IPS DF 6.9 (cell line): ENCODE results near the gene HS6ST3.

ENCODE experiments used
- DNase-seq: peaks from one replicate; pipeline ENCODE4 v3.0.0-alpha.2; 2013; ENCODE audit warnings: low read depth, low spot score
- H3K27ac ChIP-seq: one replicate; pipeline ENCODE4 v1.5.1; 2013; ENCODE audit warnings: low read length, control low read depth
- H3K27me3 ChIP-seq: 2 replicates; pipeline ENCODE4 v1.6.1; 2013; ENCODE audit warnings: mild to moderate bottlenecking, low read length; ENCODE audit not compliant: control insufficient read depth, insufficient read depth
- H3K36me3 ChIP-seq: 2 replicates; pipeline ENCODE4 v1.6.1; 2013; ENCODE audit warnings: low read length; ENCODE audit not compliant: control insufficient read depth, insufficient read depth
- H3K4me1 ChIP-seq: 2 replicates; pipeline ENCODE4 v1.6.1; 2013; ENCODE audit warnings: low read length; ENCODE audit not compliant: control insufficient read depth, insufficient read depth
- H3K4me3 ChIP-seq: 2 replicates; pipeline ENCODE4 v1.5.1; 2013; ENCODE audit warnings: mild to moderate bottlenecking, low read length
- H3K9me3 ChIP-seq: 2 replicates; pipeline ENCODE4 v1.6.1; 2013; ENCODE audit warnings: low read length, inconsistent platforms; ENCODE audit not compliant: control insufficient read depth, insufficient read depth
- WGBS: extraction: QIAGEN DNeasy Blood & Tissue Kit; methylation state at CpG from one replicate; pipeline ENCODE4 v1.1.7; 2013; ENCODE audit warnings: mixed read lengths, missing lambda C conversion rate; ENCODE audit not compliant: insufficient read length, insufficient coverage; 5-methylcytosine and 5-hydroxymethylcytosine counted together

The HS6ST3 gene

GRCh38 chr13:96741779-96742178 lies 651.9 kb downstream of the HS6ST3 start:
- no peaks in the 10 kb centered on the region for H3K9me3 ChIP-seq
- DNase-seq, result no peak
- no peaks in the 10 kb centered on the region for H3K27me3 ChIP-seq
- H3K4me3 ChIP-seq, result no peak overlapping the region
- no CpG with 5 or more reads among the region's 3 CpGs for whole genome bisulfite sequencing
- no peaks in the 10 kb centered on the region for H3K4me1 ChIP-seq
- H3K36me3 ChIP-seq, result no peaks in the 10 kb centered on the region
- no peak overlapping the region for H3K27ac ChIP-seq

DNA sequence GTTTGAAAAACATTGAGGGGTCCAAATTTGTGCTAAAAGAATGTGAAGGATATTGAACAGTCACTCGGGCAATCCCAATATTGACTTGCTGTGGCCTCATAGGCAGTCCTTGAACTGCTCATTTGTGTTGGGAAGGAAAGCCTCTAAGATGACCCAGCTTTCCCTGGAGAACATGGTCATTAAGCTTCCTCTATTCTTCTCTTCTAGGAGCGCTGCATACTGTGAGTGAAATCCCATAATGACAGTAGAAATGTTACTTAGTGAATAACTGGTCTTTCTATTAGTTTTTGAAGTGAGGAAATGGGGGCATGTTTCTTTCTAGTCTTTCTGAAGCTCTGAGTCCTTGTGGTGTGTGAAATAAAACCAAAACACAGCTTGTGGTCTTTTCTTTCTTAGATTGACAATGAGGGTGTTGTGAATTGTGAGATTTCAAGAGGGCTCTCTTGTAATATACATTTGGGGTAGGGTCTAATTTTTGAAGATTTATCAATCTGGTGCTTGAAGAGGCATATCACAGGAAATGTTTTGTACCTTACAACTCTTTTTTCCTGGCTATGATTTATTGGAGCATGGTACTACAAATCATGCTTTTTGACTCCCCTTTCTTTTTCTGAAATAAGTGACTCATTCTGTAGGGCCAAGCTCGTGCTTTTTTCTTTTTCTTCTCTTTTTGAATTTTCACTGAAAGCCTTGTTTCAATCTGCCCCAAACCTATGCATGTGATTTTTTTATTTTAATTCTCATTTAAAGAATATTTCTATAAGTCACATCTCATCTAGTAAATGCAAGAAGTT lies 653.6 kb downstream of the HS6ST3 start:
- no peaks in the 10 kb centered on the region for H3K4me1 ChIP-seq
- no CpG with 5 or more reads among the region's 3 CpGs for WGBS
- no peak overlapping the region for H3K27ac ChIP-seq
- no peaks in the 10 kb centered on the region for H3K36me3 ChIP-seq
- no peaks in the 10 kb centered on the region for H3K9me3 ChIP-seq
- no peak overlapping the region for H3K4me3 ChIP-seq
- DNase-seq, result no peak
- H3K27me3 ChIP-seq, result no peaks in the 10 kb centered on the region

DNA sequence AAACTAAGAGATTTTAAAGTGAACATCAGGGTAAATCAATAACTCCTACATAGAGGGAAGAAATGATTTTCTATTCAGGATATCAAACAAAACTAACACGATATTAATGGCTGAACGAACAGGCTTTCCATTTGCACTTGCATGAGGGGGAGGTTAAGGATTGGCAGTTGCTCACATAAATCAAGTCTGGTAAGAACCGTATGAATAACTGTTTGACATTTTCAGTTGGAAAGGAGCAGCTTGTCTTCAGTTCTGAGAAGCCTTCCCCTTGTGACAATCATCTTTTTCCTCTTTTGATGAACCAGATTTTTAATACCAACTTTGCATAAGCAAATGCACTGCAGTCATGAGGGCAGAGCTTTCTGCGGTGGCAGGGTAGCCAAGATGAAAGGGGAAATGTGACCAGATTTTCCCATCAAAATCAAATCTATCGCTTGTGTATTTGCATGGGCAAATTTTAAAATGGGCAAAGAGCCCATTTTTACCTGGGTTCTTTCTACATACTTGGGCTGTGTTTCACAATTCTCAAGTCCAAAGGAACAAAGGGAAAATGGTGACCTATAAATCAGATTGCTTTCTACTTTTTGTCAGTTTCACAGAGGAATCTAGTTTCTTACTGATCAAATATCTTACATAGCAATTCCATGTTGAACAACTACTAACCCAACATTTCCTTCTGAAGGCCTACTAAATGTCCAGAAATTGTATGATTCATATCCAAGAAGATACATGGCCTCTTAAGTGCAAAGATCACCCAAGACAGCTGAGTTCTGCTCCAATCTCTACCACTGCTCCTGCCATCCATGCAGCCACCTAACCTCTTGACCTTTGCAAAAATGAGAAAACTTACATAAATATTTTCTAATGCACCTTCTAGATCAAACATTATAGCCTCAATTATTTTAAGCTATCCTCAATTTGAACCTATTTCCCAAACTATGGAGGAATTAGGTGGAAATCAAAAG lies 654.7 kb downstream of the HS6ST3 start:
- no CpG with 5 or more reads among the region's 5 CpGs for WGBS
- Histone ChIP-seq H3K9me3 (no peaks in the 10 kb centered on the region), H3K4me3 (no peak overlapping the region), H3K4me1 (no peaks in the 10 kb centered on the region), H3K27ac (no peak overlapping the region), H3K27me3 (no peaks in the 10 kb centered on the region), H3K36me3 (no peaks in the 10 kb centered on the region)
- DNase-seq, result no peak

DNA sequence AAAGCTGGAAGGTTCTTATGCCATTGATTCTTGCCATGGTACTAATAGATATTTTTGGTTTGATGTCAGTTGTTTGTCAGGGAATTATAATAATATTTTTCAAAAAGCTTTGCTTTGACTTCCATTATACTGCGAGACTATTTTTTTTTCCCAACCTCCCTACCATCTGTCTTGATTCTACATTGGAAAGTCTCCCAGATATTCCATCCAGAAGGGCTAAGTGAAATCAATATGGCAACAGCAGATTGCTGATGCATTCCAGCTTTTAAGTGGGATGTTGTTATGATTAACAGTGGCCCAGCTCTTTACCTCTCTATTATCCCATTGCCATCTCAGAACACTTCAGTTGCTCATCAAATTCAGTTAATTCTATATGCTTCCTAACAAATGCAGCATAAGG lies 657.0 kb downstream of the HS6ST3 start:
- Histone ChIP-seq H3K9me3 (no peaks in the 10 kb centered on the region), H3K4me3 (no peak overlapping the region), H3K27ac (no peak overlapping the region), H3K4me1 (no peaks in the 10 kb centered on the region), H3K27me3 (no peaks in the 10 kb centered on the region), H3K36me3 (no peaks in the 10 kb centered on the region)
- no peak for DNase-seq
- no CpG with 5 or more reads among the region's 1 CpG for WGBS

DNA sequence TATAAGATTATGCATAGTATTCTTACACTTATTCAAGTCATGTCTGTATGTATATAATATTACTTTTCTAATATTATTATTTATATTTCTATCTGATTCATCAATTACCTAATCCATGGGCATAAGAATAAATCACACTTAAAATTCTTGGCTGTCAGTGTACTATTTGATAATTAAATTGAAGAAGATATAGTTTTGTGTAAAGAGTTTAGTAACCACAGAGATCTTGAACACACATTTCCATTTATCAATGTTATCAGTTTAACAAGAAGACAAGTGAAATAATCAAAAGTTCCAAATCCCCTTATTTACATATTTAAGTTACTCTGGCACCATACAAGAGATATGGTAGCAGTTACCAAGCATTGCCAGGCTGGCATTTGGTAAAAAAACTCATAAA lies 659.9 kb downstream of the HS6ST3 start:
- DNase-seq, result no peak

GRCh38 chr13:96751089-96751488 lies 661.2 kb downstream of the HS6ST3 start:
- Histone ChIP-seq H3K9me3 (no peaks in the 10 kb centered on the region), H3K4me3 (no peak overlapping the region), H3K4me1 (no peaks in the 10 kb centered on the region), H3K27ac (no peak overlapping the region), H3K27me3 (no peaks in the 10 kb centered on the region), H3K36me3 (no peaks in the 10 kb centered on the region)
- no peak for DNase-seq
- no CpG with 5 or more reads among the region's 1 CpG for WGBS

More for the DNA sequence above, 659.9 kb downstream of the HS6ST3 start:
- Histone ChIP-seq H3K27ac (no peak overlapping the region), H3K36me3 (no peaks in the 10 kb centered on the region), H3K9me3 (no peaks in the 10 kb centered on the region), H3K27me3 (no peaks in the 10 kb centered on the region), H3K4me3 (no peak overlapping the region), H3K4me1 (no peaks in the 10 kb centered on the region)

DNA sequence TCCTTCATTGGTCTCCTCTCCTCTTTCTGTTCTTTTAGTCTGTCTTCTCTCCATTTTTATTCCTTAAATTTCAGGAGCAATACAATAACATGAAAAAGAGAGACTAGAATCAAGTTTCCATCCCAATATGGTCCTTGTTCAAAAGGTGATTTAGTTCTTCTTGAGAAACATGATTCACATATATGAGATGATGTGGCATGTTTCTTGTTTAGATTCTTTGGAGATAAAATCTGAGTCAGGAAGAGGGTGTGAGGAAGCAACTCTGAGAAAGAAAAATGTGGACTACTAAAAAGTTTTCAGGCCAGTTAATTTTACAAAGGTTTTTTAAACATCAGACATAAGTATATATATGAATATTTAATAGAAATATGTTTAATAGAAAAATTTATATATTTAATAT lies 673.0 kb downstream of the HS6ST3 start:
- no peak for DNase-seq
- H3K4me3 ChIP-seq, result no peak overlapping the region
- no peaks in the 10 kb centered on the region for H3K36me3 ChIP-seq
- H3K27me3 ChIP-seq, result no peaks in the 10 kb centered on the region
- no peaks in the 10 kb centered on the region for H3K9me3 ChIP-seq
- no peaks in the 10 kb centered on the region for H3K4me1 ChIP-seq
- no peak overlapping the region for H3K27ac ChIP-seq

DNA sequence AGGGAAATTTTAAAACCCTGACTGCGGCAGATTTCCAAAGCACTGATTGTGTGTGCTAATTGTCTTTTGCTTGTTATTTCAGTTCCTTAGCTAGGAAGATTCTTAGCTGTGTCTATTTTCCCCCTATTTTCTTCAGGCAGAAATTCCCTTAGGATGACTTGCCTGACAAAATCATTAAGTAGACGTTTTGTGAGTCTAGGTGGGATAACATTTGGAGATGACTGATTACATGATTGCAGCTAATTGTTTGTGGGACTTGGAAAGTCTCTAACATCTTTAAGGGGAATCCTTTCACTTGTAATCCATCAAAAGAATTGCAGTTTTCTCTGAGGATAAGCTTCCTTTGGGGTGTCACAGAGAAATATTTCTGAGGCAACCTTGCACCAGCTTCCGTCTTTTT lies 676.4 kb downstream of the HS6ST3 start:
- Histone ChIP-seq H3K4me1 (no peaks in the 10 kb centered on the region), H3K27me3 (no peaks in the 10 kb centered on the region), H3K9me3 (no peaks in the 10 kb centered on the region), H3K4me3 (no peak overlapping the region), H3K36me3 (no peaks in the 10 kb centered on the region), H3K27ac (no peak overlapping the region)
- WGBS, result no CpG with 5 or more reads among the region's 3 CpGs
- DNase-seq, result no peak

DNA sequence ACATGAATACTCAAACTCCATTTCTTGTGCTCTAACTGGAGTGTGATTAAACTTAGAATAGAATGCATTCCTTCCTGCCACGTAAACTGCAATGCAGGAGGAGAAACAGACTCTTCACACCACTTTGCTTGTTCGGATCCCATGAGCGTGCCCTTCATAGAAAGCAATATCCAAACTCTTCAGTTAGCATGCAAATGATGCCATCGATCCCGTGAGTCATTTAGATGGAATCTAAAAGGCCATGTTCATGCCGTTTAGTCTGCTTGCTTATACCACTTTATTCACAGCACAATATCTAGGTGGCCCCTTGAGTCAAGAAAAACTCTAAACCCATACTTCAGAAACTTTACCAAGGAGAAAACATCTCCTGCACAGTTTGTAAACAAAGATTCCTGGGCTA lies 678.6 kb downstream of the HS6ST3 start:
- H3K36me3 ChIP-seq, result no peaks in the 10 kb centered on the region
- DNase-seq, result no peak
- no peaks in the 10 kb centered on the region for H3K9me3 ChIP-seq
- no peak overlapping the region for H3K4me3 ChIP-seq
- no peaks in the 10 kb centered on the region for H3K4me1 ChIP-seq
- WGBS, result no CpG with 5 or more reads among the region's 6 CpGs
- no peak overlapping the region for H3K27ac ChIP-seq
- no peaks in the 10 kb centered on the region for H3K27me3 ChIP-seq

DNA sequence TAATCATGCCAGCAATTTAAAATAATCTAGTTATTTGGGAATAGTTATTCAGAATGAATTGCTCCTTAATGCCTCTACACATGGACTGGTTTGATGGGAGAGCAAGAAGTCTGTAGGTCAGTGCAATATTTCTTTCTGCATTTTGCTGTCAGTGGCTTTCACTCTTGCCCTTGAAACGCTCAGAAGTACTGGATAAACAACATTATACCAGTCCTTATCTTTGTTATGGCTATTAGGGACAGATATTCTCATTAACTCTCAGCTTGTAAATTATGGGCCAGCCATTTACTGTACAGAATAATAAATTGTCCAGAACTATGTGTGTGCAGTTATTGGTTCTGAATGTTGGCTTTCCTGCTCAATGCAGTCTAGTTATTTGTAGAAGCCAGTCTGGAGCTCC lies 680.0 kb downstream of the HS6ST3 start:
- WGBS, result no CpG with 5 or more reads among the region's 1 CpG
- no peaks in the 10 kb centered on the region for H3K27me3 ChIP-seq
- no peaks in the 10 kb centered on the region for H3K9me3 ChIP-seq
- DNase-seq, result no peak
- no peaks in the 10 kb centered on the region for H3K36me3 ChIP-seq
- H3K4me3 ChIP-seq, result no peak overlapping the region
- no peak overlapping the region for H3K27ac ChIP-seq
- no peaks in the 10 kb centered on the region for H3K4me1 ChIP-seq
